GM19025 (cell line): Measurements from ENCODE around the gene VOPP1.

Experiments used
- ATAC-seq: cut with Tn5 transposase; IDR thresholded peaks from one replicate; pipeline ENCODE4 v1.9.1; 2021; ENCODE audit warnings: mild to moderate bottlenecking, low read depth, moderate library complexity; ENCODE audit not compliant: unreplicated experiment

The VOPP1 gene

DNA sequence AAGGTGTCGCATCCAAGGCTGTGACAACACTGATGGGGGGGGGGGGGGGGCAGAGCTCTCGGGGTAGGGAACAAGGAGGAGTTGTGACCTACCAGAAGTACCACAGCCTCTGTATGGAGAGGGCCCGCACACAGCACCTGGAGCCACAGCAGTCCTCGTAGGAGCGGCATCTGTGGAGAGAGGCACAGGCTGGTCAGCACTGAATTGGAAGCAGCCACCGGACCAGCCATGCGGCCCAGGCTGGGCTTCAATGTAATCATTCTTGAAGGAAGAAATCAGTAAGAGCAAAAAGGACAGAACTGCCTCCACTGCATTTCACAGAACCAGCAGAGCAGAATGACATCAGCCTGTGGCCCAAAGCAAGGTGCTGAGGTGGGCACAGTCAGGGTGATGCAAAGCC lies 74.8 kb downstream of the VOPP1 start:
- ATAC-seq, result no peak

DNA sequence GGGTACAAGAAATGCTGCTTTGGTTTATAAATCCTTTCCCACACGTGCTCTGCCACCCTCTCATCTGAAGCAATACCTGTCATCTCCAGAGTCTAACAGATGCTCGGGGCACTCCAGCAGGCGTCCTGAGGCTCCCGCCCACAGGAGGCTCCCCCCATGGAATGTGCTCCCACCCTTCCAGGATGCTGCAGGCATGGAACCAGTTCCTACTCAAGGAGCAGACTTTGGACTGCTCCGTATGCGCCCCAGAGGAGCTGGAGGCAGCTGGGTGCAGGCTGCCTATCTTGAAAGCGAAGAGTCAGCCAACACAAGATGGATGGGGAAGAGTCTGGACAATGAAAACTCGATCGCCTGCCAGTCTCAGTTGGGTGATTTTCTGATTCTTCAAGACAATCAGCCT lies 75.4 kb downstream of the VOPP1 start:
- no peak for ATAC-seq

DNA sequence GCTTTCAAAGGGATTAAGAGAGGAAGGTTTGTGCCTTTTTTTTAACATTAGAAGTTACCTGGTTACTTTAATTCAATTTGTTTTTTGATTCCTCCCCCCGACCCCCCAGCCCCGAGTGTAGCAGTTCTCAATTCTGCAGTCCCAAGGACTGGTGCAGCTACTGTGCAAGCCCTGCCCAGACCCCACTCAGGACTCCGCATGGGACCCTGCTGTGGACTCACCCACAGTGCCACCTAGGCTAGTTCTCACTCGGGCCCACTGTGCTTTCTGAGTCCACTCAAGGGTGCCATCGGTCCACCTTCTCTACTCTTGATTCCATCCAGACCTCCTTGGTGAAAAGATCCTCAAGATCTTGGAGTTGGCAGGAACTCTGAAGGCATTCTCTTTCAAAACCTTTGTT lies 77.4 kb downstream of the VOPP1 start:
- ATAC-seq, result no peak

DNA sequence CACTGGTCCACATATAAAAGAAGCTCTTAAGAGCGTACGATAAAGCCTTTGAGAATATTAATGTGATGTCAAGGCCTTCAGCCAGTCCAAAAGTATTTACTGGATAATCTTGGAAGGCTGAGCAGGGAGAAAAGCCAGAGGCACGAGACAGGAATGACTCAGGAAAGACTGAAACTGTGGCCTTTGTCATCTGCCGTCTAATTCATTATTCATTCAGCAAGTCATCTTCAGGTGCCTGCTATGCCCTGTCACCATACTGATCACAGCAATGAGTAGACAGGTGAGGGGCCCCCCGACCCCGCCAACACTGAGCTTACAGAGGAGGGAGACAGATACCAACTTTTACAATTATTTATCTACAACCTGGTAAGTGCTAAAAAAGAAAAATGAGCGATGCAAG lies 78.9 kb downstream of the VOPP1 start:
- ATAC-seq, result no peak

DNA sequence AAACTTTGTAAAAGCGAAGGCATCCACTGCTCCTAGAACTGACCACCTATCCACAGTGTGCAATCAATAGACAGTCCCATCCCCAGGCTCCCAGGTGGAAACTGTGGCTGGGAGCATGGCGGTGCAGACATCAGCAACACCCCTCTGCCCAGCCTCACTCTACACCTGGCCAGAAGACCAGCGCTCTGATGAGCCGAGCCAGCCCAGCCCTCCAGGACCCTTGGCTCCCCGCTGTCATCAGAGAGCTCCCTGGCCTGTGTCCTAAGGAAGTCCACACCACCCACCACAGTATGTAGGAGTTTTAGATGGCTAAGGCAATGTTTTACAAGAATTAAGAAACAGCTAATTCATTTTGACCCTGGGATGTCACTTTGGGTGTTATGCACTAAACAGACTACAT lies 81.0 kb downstream of the VOPP1 start:
- ATAC-seq, result no peak

DNA sequence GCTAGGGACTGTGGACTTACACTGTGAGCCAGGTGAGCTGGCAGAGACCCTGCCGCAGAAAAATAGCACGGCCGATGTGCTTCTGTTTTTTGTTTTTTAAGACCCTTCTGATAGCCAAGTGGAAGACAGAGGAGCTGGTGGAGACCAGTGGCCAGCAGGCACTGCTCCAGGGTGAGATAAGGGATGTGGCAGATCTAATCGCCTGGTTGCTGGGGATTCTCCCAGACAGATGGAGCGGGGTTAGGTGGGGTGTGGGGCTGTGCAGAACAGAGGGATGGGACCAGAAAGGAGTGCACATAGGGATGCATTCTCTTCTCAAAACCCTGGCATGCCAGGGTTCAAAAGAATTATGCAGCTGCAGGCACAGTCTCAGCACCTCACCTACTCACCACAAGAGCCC lies 82.2 kb downstream of the VOPP1 start:
- ATAC-seq, result no peak

DNA sequence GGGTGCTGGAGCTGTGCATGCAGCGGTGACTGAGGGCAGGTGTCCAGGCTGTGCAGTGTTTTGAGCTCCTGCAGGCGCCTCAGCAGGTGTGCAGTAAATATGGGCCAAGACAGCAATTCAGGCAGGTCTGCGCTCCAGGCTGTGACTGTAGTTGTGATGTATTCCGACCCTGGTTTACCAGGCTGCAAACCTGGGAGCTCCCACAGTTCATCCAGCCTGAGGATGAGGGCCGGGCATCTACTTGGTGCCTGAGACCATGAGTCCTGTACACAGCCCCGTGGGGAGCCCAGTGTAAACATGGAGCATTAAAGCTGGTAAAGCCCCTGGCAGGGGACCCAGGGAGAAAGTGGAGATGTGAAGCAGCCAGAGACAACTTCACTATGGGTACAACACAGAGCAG lies 82.8 kb downstream of the VOPP1 start:
- ATAC-seq, result no peak

DNA sequence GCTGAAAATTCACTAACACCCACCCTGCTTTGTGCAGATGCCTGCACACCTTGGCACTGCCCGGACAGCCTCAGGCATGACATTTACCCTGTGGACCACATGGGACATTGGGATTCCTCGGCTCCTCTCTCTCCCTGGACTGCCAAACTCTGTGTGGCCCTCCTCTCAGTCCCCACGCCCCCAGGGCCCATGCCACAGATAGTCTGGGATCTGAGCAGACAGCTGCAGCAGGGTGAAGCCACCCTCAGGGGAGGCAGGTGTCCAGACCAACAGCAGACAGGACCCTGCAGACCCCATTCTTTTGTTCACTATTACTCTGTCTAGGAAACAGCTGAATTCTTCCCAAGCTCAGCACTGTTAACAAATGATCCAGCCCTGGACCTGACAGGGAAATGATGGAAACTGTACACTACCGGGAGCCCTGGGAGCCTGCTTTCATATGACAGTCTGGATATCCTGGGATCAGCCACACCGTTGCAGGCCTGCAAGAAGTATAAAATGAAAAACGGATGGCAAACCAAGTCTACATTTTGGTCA lies 83.4 kb downstream of the VOPP1 start:
- no peak for ATAC-seq

DNA sequence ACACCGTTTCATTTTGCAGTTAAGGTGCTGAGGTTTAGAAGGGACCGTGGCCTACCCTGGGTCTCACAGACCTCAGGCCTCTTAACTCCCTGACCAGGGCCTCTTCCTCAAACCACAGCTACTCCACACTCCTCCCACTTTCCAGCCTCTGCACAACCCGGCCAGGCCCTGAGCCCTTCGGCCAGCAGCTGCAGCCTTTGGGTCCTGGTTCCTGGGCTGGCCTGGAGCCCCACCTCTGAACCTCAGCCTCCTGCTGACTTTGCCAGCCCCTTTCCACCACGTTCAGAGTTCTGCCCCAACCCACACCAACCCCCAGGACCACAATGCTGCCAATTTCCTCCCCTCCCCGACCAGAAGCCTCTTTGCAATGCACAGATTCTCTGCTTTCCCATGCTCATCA lies 84.1 kb downstream of the VOPP1 start:
- ATAC-seq, result no peak

DNA sequence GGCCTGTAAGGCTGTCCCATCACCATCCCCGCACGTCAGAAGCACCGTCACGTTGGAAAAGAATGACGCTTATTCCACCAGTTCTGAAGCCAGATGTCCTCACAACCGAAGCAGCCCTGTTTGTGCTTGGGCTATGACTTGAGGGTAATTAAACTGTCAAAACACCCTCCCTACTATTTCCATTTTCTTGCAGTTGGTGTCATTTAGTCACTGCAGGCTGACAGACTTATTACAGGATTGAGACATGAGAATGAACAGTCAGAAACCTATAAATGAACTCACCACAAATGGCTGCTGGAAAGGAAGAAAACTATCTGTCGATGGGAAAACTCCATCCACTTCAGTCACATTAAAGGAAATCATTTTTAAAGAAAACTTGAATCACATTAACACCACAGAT lies 85.3 kb downstream of the VOPP1 start:
- no peak for ATAC-seq

DNA sequence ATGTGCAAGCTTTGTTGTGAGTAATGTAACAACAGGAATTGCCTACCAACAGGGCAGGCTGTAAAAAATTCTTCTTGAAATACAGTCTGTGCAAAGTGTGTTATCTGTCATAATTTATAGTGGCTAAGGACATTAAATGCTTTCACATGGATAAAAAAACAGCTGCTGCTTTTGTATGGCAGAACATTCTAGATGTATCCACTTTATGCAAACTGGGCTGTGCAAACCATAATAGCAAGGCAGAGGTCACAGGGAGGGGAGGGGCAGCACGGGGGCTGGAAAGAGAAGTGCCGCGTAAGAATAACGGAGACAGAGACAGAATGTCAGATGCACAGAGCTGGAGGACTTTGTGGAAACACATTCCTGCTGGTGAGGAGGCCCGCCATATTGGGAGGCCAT lies 86.1 kb downstream of the VOPP1 start:
- ATAC-seq, result no peak

DNA sequence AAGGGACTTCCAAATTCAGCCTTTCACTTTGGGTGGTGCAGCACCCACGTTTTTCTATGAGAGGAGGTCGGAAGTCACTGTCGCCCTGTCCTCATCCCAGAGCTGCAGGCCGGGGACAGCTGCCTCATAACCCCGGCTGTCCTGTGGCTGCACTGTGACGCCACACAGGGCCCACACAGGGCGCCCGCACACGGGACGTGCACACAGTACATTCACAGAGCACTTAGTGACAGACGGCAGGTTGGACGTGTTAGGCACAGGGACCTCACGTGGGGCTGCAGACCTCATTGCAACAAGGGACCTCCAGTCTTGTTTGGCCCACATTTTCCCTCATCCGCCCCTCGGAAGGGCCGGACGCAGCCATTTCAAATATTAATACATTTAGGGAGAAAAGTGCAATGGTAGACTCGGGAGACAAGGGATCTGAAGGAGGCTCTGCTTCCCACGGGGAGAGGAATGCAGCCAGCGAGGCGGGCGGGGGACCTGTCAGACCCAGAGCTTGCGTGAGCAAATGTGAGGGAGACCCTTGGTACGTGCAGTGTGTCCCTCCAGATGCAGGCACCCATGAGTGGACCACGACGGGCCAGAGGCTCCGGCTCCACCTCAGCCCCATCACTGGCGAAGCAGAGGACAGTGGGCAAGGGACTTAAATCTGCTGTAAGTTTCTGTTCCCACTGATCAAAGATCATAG lies 86.7 kb downstream of the VOPP1 start:
- no peak for ATAC-seq

DNA sequence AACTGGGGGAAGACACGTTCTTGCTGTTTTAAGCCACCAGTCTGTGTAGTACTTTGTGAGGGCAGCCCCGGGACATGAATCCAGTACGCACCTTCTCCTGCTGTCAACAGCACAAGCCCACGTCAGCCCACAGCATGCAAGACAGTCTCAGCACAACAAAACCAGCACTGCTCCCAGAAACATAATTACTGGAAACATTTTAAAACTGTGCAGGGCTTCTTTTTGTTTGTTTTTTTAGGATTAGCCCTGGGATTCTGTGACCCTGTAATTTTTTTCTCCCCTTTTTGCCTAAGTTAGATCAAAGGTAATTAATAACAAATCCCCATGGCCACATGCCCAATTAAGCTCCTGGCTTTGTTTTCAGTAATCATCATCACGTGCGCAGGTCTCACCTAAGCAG lies 87.5 kb downstream of the VOPP1 start:
- ATAC-seq, result no peak

DNA sequence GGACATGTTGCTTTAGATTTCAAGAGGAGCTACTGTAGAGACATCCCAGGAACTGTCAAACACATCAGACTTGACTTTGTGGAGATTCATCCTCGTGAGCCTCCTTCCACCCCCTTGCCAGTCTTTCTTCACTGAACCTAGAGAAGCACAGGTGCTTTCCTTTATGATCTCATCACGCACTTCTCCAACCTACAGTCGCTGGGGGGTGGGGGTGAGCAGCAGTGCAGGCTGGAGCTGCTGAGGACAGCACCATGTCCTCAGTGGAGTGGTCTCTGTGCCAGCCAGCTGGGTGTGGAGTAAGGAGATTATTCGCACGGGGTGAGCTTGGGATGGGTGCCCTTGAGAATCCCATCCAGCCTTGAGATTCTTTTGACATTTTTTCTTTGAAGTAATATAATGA lies 88.1 kb downstream of the VOPP1 start:
- ATAC-seq, result no peak

DNA sequence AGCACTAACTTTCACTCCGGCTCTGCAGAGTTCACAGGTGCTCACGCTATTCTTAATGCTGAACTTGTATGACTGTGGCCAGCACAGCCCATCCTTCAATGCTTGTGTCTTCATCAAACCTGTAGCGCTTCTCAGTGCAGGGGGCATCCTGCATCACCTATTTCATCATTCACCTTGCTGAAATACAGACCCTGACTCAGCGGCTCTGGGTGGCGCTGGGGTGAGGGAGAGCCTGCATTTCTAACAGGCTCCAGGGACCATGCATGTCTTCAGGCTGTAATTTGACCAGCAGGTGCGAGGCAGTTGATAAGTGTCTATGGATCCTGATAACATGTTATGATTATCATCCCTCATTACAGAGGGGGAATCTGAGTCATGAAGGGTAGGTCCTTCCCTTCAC lies 89.3 kb downstream of the VOPP1 start:
- no peak for ATAC-seq

DNA sequence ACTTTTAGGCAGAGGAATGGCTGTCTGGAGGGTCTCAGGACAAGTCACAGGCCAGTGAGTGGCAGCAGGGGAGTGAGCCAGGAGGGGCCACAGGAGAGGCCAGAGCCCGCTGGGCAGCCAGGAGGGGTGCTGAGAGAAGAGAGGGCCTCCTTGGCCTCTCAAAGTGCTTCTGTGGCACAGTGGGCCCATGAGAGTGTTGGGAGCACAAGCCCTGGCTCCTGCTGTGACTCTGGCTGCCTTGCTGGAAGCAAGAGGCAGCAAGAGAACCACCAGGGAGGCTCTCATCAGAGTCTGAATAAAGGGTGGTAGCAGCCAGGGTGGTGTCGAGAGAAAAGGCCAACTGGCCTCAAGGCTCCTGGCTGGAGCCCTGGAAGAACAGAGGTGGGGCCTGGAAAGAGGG lies 91.1 kb downstream of the VOPP1 start:
- no peak for ATAC-seq

DNA sequence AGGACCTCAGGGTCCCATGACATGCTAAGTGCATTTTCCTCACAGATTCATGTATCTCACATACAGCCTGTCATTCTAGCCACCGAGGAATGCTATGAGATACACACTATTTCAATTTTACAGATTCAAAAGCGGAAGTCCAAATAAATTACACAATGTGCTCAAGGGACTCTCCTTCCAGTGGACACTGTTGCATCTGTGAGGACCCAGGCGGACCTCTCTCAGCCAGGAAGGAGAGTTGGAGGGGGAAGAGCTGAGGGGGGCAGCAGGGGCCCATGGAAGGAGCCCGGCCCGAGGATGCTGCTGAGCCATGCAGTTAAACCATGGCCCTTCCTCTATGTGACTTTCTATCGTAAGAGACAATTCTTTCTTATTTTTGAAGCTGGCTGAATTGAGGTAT lies 93.6 kb downstream of the VOPP1 start:
- ATAC-seq, result no peak

DNA sequence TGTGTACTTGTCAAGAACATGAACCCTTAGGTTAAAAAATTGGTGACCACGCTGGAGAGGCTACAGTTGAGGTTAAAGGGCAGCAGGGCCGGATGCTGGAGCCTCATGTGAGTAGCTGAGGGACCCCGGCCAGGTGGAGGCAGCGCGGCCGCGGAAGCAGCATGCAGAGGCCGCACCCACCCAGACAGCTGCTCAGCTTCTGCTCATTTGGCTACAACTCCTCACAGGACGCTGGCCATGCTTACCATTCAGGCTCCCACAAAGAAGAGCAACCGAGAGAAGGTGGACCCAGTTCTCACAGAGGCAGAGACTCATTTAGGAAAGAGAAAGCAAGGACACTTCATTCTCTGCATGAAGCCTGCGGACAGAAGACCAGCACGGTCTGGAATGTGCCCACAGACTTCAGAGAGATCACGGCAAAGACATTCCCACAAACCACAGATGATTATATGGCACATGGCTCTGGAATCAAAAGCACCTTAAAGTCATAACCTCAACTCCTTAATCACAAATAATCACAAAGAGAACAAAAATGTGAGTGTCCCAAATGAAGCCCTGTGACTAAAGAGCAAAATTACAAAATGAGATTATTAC lies 94.4 kb downstream of the VOPP1 start:
- ATAC-seq, result no peak

DNA sequence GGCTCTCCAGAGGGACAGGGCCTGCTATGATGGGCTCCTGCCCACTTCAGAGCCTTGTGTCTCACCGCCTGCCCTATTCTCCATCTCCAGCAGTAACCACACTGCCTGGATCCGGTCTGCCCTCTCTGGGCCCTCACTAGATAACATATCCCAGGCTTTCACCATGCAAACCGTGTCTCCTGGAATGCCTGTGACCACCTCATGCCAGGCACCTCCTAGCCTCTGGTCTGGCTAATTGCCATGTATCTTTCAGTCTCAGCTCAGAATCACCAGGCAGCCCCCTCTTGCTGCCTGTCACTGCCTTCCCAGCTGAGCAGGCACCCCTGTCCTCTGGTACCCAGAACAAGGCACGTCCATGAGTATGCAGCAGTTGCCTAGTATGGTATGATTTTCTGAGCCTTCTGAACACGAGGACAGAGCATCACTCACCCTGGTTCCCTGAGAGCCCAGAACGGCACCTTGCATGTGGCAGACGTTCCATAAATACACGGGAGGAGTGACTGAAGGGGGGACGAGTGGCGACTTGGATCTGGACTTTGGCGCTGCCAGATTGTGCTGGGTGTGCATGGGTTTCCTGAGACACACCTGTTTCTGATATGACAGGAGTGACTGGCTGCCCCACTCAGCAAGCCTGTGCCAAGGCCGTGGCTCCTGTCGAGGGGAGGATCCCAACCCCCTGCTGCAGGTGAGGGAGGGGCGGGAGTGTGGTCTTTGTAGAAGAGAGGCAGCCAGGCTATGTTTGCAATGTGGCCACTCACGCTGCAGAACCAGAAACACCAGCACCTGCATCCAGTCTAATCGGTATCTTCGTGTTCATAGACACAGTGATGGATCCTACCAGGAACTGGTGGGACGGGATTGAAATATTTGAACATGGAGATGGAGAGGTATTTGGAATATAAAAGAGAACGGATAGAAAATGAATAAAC lies 95.2 kb downstream of the VOPP1 start:
- no peak for ATAC-seq

DNA sequence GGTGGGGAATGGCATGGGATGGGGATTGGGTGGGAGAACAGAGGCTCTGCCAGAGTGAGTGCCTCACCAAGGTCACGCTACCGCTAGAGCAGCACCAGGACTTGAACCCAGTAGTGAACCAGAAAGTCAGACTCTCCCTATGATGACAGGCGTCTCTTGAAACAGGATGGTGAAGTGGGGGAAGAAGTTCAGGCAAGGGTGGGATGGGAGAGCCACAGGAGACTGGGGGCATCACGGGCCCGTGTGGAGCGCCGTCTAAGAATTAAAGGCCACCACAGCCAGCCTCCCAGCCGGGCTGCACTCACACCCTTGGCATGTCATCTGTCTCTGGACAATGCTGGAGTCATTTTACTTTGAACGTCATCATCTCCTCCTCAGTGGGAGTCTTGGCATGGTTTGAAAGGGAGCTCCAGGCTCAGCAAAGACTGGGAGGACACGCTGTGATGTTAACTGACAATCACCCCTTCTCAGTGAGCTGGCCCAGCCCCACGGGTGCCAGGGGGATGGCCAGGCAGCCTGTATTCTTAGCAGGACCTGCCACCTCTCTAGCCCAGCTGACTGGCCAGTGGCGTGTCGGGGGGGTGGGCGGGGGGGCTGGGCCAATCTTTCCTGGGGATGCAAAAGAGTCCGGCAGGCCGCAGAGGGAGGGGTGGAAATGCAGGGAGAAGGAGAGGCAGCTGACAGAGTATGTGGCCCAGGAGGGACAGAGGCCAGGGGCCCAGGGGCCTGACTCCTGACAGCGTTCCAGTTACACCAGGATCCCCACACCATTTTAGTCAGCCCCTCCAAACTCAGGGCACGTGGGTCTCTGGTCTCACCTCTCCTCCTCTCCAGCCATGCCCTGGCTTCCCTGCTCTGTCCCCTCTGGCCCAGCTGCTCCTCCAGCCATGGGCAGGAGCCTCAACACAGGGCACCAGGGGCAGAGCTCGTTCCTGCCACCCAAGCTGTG lies 96.2 kb downstream of the VOPP1 start:
- ATAC-seq, result no peak
